GM21825 (cell line): Measurements from ENCODE around the gene VPS11.

Experiments used
- ATAC-seq: cut with Tn5 transposase; IDR thresholded peaks from one replicate; pipeline ENCODE4 v1.9.1; 2021; ENCODE audit warnings: mild to moderate bottlenecking, moderate library complexity; ENCODE audit not compliant: unreplicated experiment

Gene VPS11

DNA sequence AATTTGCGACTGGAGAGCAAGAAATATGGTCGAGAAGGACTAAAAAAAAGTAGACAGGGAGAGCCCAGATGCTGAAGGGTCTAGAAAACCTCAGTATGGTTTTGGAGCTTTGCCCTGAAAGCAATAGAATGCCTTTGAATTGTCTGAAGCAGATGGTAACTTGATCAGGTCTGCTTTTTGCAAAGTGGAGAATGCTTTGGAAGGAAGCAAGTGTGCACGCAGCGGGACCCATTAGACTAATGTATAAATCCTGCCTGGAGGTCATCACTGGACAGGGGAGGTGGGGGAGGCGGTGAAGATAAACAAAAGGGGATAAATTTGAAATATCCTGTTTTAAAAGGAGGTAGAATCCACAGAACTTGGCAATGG lies 53.0 kb downstream of the VPS11 start:
- no peak for ATAC-seq

- ATAC-seq = peak; percentile 96
Measured at GRCh38 chr11:119121008-119121810, 53.6 kb downstream of the VPS11 start, which contains the start of gene HINFP. TSS of gene HINFP (plus strand) at chr11:119121580. CDS start at chr11:119126945, 5,365 bp downstream.

GRCh38 chr11:119121811-119122124 lies 54.1 kb downstream of the VPS11 start:
- no peak for ATAC-seq

DNA sequence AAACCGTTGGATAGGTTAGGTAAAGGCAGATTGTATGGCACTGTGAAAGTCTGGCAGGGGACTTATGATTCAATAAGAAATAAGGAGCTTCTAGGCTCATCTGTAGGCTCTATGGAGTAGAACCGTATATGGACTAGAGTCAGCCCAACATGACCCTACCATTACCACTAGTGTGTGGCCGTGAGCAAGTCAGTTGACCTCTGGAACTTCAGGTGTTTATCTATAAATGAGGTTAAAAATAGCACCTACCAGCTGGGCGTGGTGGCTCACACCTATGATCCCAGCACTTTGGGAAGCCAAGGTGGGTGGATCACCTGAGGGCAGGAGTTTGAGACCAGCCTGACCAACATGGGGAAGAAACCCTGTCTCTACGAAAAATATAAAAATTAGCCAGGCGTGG lies 58.2 kb downstream of the VPS11 start:
- no peak for ATAC-seq

GRCh38 chr11:119126675-119127268 lies 59.2 kb downstream of the VPS11 start:
- no peak for ATAC-seq

DNA sequence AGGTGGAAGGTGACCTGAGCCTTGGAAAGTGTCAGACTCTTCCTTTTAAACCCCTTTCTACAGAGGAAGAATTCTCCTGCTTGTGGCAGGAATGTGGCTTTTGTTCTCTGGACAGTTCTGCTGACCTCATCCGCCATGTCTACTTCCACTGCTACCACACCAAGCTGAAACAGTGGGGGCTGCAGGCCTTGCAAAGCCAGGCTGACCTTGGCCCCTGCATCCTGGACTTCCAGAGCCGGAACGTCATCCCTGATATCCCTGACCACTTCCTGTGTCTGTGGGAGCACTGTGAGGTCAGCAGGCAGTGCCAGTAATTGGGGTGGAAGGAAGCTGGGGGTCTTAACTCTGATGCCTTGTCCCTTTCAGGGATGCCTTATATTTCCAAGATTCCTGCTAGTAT lies 63.0 kb downstream of the VPS11 start:
- ATAC-seq = no peak
